ENCODE measurements around the gene ALKBH8. TPM values are rescaled to one million over a fixed set of nuclear protein-coding genes. Genes with fewer than 3 reads are reported as not detected.
"Not testable (repeated sequence)": the region's sequence is repeated elsewhere in the genome, so short reads cannot be mapped to it uniquely, and the experiment has no call there.

Gene ALKBH8
- total and polyA plus RNA-seq, 7 donors = 1.2 to 11.1 (median 5.8) TPM

GRCh38 chr11:107587306-107587979 is 21.9 kb upstream of the ALKBH8 start:
- no peak overlapping the region for H3K27ac ChIP-seq
- peaks cover 3 to 21% (median 5%) of the 10 kb centered on the region in 3 donors for H3K27me3 ChIP-seq
- no peak overlapping the region for H3K4me3 ChIP-seq
- no peaks in the 10 kb centered on the region for H3K36me3 ChIP-seq
- no peak for DNase-seq
- WGBS, 2 donors = 71 to 72% methylated on average over 5 of the region's 5 CpGs
- TF ChIP-seq POLR2AphosphoS5 (IDR thresholded peaks at IDR 0.05) (no peak), CTCF (IDR thresholded peaks at IDR 0.05) (no peak), EP300 (IDR thresholded peaks at IDR 0.05) (no peak), POLR2A (IDR thresholded peaks at IDR 0.05) (no peak)
- H3K4me1 ChIP-seq = peaks cover 0 to 24% (median 22%) of the 10 kb centered on the region in 4 donors
- intact Hi-C loops (cut with DNase I) = no loop called here
- H3K9me3 ChIP-seq = no peaks in the 10 kb centered on the region

GRCh38 chr11:107583629-107584195 is 18.2 kb upstream of the ALKBH8 start:
- intact Hi-C loops (cut with DNase I) = no loop called here
- 60 to 67% methylated on average over 3 of the region's 3 CpGs for WGBS, 2 donors

GRCh38 chr11:107581147-107581546 is 15.6 kb upstream of the ALKBH8 start:
- 51 to 52% methylated on average over 3 of the region's 3 CpGs for WGBS, 2 donors
- intact Hi-C loops (cut with DNase I) = no loop called here
- TF ChIP-seq POLR2A (IDR thresholded peaks at IDR 0.05) (no peak), POLR2AphosphoS5 (IDR thresholded peaks at IDR 0.05) (no peak), CTCF (IDR thresholded peaks at IDR 0.05) (no peak), EP300 (IDR thresholded peaks at IDR 0.05) (no peak)

More at GRCh38 chr11:107583629-107584195, 18.2 kb upstream of the ALKBH8 start:
- Histone ChIP-seq H3K4me1 (no peaks in the 10 kb centered on the region), H3K36me3 (no peaks in the 10 kb centered on the region), H3K4me3 (no peak overlapping the region), H3K9me3 (no peaks in the 10 kb centered on the region), H3K27me3 (no peaks in the 10 kb centered on the region), H3K27ac (no peak overlapping the region)
- no peak for DNase-seq
- no peak for TF ChIP-seq CTCF (IDR thresholded peaks at IDR 0.05)
- TF ChIP-seq POLR2AphosphoS5 (IDR thresholded peaks at IDR 0.05) = no peak
- TF ChIP-seq EP300 (IDR thresholded peaks at IDR 0.05) = no peak
- no peak for TF ChIP-seq POLR2A (IDR thresholded peaks at IDR 0.05)

GRCh38 chr11:107579169-107579568 is 13.6 kb upstream of the ALKBH8 start:
- not testable (repeated sequence) for H3K36me3 ChIP-seq, H3K4me1 ChIP-seq, H3K27me3 ChIP-seq, DNase-seq, H3K9me3 ChIP-seq, H3K4me3 ChIP-seq, H3K27ac ChIP-seq
- WGBS, 2 donors = 95 to 97% methylated on average over 2 of the region's 2 CpGs
- intact Hi-C loops (cut with DNase I) = loop anchor here (5.0 kb wide), 1 partner anchor 108 kb away; no protein-coding TSS in a partner anchor

More at GRCh38 chr11:107581147-107581546, 15.6 kb upstream of the ALKBH8 start:
- Histone ChIP-seq H3K27ac (no peak overlapping the region), H3K27me3 (no peaks in the 10 kb centered on the region), H3K9me3 (no peaks in the 10 kb centered on the region), H3K36me3 (no peaks in the 10 kb centered on the region), H3K4me3 (no peak overlapping the region), H3K4me1 (no peaks in the 10 kb centered on the region)
- no peak for DNase-seq

GRCh38 chr11:107577346-107577711 is 11.8 kb upstream of the ALKBH8 start:
- Histone ChIP-seq H3K27me3 (no peaks in the 10 kb centered on the region), H3K4me1 (no peaks in the 10 kb centered on the region), H3K9me3 (no peaks in the 10 kb centered on the region), H3K27ac (no peak overlapping the region), H3K4me3 (no peak overlapping the region), H3K36me3 (no peaks in the 10 kb centered on the region)
- DNase-seq = no peak
- intact Hi-C loops (cut with DNase I) = loop anchor here (5.0 kb wide), 1 partner anchor 110 kb away; no protein-coding TSS in a partner anchor
- WGBS, 2 donors = 39 to 73% methylated on average over 6 of the region's 6 CpGs
- no peak for TF ChIP-seq EP300 (IDR thresholded peaks at IDR 0.05)
- TF ChIP-seq CTCF (IDR thresholded peaks at IDR 0.05) = no peak
- TF ChIP-seq POLR2AphosphoS5 (IDR thresholded peaks at IDR 0.05) = no peak
- no peak for TF ChIP-seq POLR2A (IDR thresholded peaks at IDR 0.05)

All from sigmoid colon (tissue), 7 donors.